Inflammatory macrophage treated with lipopolysaccharide for 4 hours (primary cell): ENCODE measurements around the gene FAM222A.

Experiments used
- DNase-seq: peaks from one replicate; pipeline ENCODE4 v3.0.0-alpha.2; 2020

FAM222A gene

DNA sequence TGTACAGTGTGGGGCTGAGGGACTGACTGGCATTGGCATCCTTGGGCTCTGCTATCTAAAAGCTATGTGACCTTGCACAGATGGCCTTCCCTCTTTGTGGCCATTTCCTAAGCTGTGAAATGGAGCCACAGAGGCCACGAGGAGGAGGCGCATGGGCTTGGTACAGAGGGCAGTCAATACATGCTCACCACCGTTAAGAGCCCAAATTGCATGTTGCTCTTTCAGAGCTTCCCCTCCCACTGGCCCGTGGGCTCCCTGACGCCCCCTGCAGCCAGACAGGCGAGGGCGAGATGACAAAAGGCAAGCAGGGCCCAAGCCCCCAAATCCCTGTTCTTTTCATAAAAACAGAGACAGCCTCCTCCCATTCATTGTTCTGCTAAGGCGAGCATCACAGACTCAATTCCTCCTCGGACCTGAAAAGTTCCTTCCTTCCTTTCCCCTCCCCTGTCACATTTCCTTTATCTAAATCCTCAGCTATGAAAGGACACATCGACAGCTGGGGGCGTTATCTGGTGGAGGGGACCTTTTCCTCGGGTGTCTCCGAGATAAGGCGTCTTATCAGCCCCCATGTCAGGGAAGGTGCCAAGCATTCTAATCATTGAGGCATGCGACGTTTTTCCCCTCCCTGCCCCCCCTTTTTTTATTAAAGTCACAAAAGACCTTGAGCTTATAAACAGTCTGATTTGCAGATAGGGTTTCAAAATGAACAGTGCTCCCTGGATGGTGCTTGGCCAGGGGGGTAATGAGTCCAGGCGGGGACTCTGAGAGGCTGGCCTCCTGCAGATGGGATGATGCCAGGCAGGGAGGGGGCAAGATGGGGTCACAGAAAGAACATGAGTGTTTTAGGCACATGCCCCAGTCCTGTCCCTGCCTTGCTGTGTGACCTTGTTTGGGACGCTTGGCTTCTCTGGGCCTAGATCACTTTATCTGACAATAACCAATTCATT is 26.4 kb downstream of the FAM222A start:
- DNase-seq: no peak

DNA sequence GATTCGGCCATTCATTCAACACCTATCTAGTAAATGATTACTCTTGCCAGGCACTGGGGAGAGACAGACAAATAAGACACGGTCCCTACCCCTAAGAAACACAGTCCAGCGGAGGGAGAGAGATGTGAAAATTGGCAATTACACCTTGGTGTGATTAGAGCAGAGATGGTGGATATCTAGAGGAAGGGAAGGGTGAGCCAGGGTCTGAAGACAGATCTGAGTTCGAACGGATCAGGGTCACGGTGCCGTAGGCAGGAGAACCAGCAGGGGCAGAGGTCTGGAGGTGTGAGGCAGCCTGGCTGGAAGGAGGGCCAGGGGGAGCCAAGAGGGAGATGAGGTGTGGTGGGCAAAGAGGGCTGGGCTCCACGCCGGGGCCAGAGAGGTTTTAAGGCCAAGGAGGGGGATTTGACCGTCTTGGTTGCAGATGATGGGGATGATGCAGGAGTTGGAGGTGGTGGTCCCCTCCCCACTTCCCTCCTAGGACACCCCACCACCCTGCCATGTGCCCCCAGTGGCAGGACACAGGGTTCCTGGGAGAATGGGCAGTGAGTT is 27.1 kb downstream of the FAM222A start:
- DNase-seq: no peak

DNA sequence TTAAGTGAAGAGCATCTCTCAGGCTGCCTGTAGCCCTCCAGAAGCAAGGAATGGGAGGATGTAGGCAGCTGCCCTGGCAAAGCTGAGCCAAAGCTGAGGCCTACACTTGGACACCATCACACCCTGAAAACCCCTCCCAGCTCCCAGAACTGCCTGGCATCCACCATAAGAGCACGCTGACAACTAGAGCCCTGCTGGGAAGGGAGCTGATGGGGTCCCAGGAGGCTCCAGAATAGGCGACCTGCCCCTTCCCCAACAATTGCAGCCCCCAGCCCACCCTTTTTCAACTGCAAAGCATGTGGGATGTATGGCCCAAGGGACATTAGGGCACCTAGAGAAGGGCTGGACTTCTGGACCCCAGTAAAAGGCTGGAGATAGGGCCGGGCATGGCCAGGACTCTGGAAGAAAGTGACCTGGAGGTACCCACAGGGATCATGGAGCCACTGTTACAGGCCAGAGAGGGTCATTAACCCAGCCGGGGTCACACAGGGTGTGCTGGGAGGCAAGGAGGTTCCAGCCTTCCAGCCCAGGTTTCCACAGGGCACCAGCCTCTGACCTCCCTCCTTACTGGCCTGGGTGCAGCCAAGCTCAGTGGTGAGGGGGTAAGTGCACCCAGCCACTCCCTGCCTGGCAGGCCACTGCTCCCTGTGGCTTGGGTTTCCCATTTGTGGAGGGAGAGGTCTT is 27.8 kb downstream of the FAM222A start:
- no peak for DNase-seq

DNA sequence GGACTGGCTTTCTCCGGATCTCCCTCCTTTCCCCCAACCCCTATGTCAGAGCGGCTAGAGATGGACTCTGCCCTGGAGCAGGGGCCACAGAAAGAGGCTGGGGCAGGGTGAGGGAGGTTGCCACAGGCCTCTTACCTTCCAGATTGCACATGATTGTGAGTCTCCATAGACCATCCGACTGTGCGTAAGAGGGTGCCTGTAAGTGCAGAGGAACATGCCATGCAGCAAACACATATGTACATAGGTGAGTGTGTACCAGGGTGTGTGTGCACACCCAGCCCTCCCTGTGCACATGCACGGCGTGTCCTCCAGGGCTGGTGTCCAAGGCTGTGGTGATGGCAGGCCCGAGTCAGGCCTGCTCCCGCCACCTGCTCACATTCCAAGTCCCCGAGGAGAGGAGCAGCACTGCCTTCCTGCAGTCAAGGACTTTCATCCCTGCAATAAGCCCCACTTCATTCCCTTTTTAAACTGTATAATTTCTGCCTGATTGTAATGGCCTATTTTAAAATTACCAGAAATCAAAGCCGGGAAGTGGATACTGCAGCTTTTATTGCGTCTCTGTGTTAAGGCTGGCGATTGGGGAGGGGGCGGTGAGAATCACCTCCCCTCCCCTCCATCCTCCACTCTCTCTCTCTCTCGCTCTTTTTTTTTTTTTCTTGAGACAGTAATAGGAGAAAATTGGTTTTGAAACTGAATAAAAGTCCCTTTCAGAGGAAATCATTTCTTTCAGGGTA is 28.5 kb downstream of the FAM222A start:
- DNase-seq: no peak

DNA sequence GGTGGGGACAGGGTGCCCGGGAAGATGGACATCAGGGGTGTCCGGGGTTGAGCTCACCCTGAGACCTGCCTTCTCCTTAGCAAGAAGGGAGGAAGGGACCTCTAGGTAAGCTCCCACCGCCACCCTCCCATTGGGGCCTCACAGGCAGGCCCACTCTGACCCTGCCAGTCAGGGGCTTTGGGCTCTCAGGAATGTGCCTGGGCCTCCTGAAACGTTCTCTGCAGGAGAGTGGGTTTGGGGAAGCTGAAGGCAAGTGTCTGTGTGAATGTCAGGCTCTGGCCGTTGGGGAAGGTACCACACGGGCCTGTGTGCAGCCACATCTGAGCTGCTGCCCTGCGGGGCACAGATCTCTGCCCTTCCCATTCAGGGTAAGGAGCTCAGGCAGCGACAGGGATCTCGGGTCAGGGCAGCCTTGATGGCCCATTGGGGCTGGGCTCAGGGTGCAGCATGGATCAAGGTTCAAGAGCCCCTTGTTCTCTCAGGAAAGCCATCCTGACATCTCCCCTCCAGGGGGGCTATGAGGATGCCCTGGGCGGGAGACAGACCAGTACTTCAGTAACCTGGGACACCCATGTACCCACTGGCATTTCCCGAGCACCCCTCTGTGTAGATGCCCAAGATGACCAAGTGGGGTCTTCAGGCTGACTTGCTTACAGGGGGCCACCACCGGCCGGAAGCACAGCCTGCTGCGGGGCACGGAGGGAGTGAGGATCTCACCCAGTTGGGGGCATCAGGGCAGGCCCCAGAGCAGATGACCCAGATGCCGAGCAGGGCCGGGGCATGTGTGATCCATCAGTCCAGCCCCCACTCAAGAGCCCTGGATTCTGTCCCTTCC is 29.7 kb downstream of the FAM222A start:
- DNase-seq: no peak

DNA sequence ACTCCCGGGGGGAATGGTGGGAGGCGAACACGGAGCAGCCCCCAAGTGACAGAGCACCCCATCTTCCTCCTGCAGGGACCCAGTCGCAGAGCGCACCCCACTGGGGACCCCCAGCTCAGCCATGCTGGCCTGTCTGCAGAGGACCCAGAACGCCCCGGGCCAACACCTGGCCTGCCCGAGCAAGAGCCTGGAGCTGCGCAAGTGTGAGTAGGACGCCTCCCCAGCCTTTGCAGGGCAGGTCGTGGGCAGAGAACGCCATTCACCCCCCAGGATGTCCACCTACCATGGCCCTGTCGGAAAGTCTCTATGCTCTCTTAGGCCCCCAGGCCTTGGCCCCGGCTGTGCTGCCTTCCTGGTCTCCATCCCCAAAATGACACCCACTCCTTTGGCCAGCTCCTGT is 30.4 kb downstream of the FAM222A start:
- no peak for DNase-seq

DNA sequence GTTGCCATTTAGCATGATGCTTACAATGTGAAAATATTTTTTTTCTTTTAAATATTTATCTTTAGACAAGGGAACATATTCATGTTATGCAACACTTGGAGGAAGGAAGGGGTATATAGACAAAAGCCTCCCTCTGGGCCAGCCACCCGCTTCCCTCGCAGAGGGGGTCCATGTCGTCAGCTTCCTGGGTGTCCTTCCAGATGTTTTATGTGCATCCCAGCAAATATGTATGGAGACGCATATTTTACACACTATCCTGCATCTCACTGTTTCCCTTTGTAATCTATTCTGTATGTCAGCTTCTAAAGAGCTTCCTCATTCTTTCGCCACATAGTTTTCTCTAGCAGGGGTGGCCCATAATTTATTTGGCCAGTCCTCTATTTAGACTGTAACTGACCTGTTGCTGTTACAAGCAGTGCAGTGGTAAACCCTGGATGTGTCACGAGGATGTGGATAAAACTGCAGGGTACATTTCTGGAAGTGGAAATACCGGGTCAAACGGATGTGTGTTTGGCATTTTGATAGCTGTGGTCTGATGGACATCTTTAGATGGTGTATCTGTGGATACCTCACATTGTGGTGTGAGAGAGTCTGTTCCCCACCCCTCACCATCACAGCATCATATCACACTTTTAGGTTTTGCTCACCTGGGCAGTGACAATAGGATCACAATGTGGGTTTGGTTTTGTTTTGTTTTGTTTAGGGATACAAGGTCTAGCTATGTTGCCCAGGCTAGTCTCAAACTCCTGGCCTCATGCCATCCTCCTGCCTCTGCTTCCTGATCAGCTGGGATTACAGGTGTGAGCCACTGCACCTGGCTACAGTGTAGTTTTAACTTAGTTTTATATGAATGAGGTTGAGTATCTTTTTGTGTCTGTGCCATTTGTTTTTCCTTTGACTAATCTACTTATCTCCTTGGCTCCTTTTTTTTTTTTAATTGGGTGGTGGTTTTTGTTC is 31.6 kb downstream of the FAM222A start:
- no peak for DNase-seq

DNA sequence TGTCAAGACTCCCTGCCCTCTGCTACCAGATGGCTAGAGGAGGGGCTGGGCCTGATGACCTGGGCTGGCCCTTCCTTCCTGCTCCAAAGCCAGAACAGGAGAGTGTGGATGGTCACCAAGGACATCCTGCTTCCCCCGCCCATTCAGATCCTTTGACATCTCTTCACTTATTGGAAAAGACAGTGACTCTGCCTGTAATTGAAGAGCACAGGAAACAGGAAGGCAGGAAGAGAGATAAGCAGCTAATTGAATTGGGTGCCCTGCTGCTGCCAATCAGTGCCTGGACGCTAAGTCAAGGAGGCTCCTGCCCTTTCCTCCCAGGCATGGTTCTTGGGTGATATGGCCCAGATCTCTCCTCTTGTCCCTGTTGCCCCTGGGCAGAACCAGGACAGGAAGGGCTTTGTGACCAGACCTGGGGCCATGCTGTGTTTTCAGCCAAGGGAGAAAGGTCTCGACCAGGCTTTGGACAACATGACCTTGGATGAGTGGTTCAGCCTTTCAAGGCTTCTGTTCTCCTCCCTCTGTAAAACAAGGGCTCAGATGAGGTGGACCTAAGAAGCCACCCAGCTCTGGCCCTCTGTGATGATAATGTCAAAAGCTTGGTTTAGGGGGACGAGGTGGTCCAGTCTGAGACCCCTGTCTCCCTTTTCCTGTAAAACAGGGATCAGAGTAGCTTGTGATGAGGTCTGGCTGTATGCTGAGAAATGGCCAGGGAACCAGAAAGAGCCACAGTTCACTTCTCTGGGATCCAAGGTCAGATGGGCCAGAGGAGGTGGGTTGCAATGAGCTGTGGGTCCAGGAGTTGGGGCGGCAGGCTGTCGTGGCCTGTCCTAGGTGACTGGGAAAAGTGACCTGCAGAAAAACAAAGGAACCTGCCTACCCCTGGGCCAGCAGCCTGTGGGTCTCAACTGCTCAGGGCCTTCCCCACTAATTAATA is 38.8 kb downstream of the FAM222A start:
- no peak for DNase-seq

DNA sequence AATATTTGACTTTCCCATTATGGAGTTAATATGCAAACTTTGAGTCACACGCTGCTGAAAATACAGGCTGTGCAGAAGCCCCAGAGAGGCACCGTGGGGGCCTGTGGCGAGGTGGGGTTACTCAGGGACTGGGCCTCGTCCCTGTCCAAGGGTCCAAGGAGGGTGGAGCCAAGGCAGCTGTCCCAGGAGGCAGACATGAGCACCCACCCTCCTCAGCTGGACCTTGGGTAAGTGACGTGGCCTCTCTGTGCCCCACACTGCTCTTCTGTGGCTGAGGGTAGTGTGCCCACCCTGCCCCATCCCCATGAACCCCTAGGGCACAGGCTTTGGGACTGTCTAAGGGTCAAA is 39.4 kb downstream of the FAM222A start:
- DNase-seq: no peak

DNA sequence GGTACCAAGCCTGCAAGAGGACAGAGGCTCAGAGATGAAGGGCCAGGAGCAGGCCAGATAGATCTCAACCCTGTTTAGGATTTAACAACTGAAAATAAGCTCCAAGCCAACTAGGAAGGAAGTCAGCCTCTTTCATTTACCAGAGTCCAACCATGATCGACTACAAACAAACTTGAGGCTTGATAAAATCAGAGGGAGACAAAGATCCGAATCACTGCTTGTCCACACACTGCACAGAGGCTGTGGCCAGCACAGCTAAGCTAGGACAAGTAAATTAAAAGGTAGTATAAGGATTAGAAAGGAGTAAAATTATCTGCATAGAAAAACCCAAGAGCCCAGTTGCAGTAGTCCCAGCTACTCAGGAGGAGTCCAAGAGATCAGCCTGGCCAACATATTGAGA is 40.3 kb downstream of the FAM222A start:
- no peak for DNase-seq

DNA sequence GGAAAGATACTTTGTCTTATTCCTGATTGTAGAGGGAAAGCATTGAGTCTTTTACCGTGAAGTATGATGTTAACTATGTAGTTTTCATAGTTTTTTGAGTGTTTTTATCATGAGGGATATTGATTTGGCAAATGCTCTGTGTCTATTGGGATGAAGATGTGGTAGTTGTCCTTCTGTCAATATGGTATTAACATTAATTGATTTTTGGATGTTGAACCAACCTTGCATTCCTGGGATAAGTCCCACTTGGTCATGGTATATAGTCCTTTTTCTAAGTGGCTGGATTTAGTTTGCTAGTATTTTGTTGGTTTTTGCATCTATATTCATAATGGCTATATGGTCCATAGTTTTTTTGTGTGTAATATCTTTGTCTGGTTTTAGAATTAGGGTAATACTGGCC is 42.8 kb downstream of the FAM222A start:
- DNase-seq: no peak

DNA sequence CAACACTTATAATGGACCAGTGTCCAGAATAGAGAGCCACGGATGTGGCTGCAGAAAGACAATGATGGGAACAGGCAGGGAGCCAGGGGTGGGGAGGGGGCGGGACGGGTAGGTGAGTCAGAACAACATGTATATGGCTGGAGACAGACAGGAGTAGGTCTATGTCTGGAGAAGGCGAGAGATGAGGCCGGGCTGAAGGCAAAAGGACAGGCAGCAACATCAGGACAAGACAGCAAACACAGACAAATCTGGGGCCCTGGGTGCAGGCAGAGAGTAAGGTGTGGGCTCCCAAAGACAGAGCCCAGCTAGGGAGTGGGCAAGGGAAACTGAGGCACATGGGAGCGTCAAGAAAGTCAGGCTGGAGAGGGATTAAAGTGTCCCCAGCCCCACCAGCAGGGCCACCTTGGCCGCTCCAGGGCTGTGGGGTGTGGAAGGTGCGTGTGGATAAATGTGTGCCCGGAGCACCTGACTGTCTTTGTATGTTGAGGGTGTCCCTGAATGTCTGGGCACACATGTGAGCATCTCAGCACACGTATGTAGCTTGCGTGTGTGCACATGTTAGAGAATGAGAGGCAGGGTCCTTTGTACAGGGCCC is 44.1 kb downstream of the FAM222A start:
- no peak for DNase-seq

DNA sequence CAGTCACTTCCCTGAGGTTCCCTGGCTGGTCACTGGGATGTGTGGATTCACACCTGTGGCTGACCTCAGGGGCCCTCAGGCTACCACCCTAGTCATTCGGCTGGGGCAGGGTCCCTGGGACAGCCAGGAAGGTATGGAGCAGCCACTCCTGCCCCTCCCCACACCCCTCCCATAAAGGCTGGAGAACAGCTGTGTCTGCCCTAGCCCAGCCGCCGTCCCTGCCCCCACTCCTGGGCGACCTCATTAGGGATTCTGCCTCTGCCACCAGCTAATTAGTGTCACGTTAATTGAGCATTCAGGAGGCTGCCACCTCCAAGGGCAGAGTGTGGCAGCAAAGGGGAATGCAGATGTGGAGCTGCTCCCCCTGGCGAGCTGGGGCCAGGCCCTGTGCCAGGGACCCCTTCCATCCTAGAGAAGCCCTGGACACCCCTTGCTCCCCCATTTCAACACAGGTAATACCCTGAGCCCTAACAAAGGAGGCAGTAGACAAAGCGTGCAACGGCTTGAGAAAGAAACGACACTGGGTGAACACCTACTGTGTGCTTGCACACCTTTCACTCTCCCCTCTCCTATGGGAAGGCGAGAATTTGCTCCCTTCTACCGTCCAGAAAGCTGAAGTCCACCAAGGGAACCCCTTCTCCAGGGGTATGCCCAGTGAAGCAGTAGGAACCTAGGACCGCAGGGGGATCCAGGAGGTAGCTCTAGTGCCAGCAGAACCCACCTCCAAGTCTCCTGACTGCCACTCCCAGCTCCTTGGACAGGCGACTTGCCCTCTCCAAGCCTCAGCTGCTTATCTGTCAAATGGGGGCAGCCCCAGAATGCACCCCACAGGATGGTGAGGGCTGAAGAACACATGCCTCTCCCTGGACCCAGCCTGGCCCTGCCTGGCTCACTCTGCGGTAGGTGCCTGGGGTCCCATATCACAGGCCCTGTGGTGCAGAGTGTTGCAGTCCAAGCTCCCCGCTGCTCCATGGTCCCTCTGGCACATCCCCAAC is 45.1 kb downstream of the FAM222A start:
- no peak for DNase-seq

DNA sequence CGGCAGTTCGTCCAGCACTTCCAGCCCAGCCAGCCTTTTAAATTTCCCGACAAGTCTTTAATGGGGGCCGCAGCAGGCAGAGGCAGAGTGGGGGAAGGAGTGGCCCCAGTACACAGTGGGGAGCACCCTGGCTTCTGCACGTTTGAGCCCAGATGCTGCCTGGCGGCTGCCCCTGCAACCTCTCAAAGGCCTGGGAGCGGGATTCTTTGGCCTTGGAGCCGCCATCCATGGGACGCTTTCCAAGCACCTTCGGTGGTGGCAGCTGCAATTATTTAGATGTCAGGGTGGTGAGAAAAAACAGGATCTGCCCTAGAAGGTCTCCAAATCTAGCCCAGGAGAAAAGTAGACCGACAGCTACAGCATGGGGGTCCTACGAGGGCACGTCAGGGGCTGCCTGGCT is 46.0 kb downstream of the FAM222A start:
- DNase-seq: no peak

DNA sequence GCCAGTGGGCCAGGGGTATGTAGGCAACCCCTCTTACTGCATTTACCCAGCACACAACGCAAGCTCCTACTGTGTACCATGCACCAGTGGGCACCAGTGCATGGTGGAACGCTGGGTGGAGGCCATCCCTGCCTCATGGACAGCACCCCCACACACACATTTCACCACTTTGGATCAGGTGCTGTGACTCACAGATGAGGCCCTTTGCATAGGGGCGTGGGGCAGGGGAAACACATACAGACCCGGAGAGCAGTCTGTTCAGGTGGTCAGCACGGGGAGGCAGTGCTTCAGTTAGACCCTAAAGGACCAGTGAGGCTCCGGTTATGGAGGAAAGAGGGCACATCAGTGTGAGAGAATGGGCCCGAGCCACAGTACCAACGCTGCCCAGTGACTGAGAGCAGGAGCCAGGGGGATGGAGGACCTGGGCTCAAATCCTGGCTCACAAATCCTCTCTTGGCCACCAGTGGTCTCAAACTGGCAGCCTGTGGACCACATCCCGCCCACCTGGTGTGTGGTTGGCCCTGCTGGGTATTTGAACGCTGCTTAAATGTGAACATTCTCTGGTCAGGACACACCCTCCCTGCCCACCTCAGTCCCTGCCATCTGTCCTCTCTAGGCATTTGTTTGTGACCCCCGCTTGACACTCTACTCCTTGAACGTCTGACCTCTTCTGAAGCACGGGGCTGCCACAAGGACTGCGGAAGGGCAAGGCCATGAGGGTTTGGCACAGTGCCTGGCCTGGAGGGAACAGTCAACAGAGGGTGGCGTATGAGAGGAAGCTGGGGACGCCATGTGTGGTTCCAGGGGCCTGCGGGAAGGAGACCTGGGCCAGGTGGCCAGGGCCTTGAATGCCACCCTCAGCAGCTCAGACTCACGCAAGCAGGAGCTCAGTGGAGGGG is 46.7 kb downstream of the FAM222A start:
- DNase-seq: peak; percentile 43

DNA sequence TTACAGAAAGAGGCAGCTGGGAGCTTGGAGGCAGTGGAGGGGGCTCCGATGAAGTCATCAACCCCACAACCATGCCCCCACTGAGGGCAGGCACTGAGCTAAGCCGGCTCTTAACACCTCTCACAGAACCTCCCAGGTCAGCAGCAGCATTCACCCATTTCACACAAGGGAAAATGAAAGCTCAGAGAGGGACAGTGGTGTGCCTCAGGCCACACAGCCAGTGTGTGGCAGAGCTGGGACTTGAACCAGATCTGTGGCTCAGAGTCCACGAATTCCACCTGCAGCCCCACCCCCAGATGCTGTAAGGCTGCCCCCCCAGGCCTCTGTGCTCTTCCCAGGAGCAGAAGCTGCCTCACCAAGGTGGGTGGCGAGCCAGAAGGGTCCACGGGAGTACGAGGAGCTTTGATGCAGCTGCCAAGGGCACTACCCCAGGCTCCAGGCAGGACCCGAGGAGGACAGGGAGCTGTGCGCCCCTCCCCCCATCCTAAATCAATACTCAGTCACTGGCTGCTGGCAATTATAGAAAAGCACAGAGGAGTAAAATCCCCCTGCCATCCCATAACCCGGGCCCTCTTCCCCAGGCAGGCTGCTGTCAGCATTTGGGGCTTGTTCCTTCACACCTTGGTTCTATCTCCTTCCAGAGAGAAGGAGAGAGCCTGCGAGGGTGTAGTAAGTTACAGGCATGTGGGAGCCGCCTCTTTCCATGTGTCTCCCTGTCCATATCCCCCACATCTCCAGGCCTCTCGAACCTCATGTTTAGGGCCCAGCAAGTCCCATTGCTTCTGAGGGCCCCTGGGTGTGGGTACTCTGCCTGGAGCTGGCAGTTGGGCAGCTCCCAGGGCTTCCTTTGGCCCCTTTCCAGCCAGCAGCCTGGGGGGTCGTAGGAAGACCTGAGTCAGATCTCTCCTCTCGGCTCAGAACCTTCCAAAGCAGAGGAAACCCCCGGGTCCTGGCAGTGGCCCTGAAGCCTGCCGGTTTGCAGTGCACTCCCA is 47.6 kb downstream of the FAM222A start:
- DNase-seq: no peak
